T-helper 1 cell treated with Interleukin-12 subunit alpha and Interleukin-12 subunit beta and Interleukin-4 antibody, amounts not matched to agents 30 ng/mL and 1 ng/mL, for 36 hours (primary cell): ENCODE measurements around the gene CALU. TPM values are rescaled to one million over a fixed set of nuclear protein-coding genes. Genes with fewer than 3 reads are reported as not detected.

ENCODE experiments used
- intact Hi-C: fragments of 100-400 bp; cut with micrococcal nuclease; formaldehyde crosslinking; loops from one replicate; pipeline ENCODE4 v1.15.1; 2024
- total RNA-seq: library from RNA; stranded (reverse); gene quantifications from 2 replicates; pipeline ENCODE4 v1.2.3, GENCODE V29; 2022

CALU gene
- total RNA-seq, 1 donor from 2014 or later: 42.4 TPM

DNA sequence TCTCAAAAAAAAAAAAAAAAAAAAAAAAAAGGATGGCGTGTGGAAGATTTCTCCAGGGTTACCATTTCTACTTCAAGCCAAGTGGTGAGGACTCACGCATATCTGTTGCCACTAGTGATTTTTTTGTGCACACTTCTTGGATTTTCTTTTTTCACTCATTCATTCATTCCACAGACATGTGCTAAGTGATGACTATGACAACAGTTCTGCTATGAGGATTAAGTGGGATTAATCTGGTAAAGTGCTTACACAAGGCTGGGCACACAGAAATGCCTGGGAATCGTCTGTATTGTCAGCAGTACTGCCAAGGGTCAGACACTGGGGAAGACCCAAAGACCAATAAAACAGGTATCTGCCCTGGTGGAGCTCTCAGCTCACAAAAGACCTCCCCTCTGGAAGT is 42.7 kb downstream of the CALU start:
- intact Hi-C loops: no loop called here

DNA sequence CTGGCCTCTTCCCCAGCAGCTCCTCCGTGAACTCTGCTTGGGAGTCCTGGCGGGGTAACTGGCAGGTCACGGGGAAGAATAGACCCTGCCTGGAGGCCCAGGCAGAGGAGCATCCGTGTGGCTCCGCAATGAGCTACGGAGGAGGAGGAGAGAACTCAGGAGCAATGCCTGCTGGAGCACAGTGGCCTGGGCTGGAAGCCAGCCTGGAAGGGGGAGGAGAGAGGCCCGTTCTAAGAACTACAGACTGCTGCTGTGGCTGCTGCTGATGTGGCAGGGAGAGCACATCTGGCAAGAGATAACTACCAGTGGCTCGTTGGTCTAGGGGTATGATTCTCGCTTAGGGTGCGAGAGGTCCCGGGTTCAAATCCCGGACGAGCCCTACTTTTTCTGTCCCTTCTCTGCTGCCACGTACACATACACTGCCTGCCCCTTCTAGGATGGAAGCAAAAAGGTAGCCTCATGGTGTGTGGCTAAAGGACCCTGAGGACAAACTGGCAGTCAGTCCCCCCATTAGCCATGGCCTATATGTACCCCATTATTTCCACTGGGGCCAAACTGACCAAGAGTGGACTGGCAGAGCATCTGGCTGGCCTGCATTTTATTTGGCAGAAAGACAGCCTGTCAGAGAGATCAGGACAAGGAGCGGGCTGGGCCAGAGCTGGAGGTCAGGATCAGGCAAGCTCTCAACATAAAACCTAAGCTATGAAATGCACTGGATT is 44.1 kb downstream of the CALU start:
- intact Hi-C loops: no loop called here

DNA sequence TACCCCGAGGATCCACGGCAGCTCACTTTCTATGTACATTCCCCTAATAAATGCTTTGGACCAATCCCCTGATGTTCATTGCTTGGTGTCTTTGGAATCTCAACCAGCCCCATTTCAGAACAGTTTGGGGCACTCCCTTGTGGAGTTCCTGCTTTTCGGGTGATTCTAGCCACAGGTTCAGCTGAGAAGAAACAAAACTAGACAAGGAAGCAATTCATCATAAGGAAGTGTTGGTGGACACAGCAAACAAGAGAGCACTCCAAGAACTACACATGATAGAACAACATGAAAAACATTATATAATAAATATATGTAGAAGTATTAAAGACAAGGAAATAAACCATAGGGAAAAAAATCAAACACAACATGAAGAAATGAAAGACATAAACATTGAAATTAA is 46.6 kb downstream of the CALU start:
- intact Hi-C loops: no loop called here

DNA sequence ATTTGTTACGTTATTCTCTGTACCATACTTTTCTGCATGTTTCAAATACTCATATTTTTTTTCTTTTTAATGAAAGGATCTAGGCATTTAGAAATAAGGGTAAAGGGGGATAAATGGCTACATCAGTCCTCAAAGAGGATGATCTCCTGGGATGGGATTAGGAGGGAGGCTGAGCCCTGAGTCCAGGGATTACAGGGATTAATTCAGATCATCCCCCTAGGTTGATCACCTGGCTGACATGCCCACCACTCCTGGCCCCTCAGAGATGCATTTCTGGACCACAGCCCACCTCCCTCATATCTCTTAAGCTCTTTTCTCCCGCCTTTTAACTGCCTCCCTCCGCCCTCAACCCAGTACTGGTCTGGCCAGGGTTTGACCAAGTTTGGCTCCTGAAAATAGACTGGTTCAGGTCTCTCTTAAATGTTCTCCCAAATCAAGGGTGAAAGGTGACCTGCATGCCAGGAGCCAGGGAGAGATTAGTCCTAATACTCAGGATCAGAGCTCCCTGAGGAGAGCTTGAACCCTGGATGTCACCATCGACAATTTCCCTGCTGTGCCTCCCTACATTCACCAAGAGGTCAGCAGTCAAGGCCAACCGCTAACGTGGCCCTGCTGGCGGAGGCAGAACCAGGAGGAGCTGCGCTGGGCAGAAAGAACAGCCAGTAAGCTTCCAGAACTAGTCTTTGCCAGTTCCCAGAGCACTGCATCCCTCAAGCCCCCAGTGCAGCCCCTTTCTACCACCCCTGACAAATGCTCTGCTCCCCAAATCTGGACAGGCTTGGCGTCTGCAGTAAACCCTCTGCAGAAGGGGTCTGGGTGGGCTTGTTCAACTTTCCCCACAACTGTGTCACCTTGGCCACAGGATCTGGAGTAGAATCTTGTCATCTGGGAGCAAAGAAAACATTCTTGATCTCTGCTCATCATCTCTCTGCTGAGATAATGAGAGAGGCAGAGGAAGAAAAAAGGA is 49.6 kb downstream of the CALU start:
- intact Hi-C loops: no loop called here

DNA sequence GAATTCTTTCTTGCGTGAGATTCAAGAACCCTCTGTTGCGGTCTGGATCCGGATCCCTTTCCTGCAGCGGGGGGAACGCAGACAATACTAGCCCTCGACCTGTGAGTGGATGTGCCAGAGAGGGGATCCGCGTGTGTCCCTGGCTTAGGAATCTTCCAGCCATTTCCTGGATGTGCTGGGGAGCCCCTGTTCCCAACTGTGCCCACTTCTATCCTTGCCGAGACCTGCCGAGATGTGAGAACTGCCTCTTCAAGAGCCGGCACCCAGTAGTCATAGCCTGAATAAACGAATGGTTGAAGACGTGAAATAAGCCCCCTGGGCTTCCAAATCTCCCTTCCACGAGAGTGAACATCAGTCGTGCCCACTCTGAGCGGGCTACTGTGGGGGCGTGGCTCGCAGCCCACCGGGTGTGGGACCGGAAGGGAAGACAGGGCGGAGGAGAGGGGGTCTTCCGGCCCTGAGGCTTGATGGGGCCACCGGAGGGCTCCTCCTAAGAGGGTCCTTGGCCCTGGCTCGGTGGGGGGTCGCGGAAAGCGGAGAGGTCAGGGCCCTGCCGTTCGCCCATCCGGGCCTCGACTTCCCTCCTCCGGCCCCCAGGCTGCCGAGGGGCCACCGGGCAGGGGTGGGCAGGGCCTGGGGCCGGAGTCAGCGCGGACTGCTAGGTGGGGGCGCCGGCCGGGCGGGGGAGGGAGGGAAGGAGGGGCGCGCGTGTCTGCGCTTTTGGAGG is 51.3 kb downstream of the CALU start:
- intact Hi-C loops: loop anchor here (1.0 to 2.0 kb wide), 4 partner anchors 51 to 314 kb away; partner anchors contain the start of genes ATP6V1F, CALU and METTL2B

- intact Hi-C loops: loop anchor here (1.0 to 2.0 kb wide), 4 partner anchors 52 to 315 kb away; partner anchors contain the start of genes ATP6V1F, CALU and METTL2B
Measured at GRCh38 chr7:128791121-128791971, 52.2 kb downstream of the CALU start, which contains the start of gene CCDC136. CCDC136 (plus strand) TSS chr7:128791968; CDS start chr7:128792412, 444 bp downstream.

GRCh38 chr7:128791972-128792327 is 52.8 kb downstream of the CALU start:
- intact Hi-C loops: loop anchor here (1.0 to 2.0 kb wide), 4 partner anchors 53 to 315 kb away; partner anchors contain the start of genes ATP6V1F, CALU and METTL2B

- intact Hi-C loops: no loop called here
Measured at GRCh38 chr7:128792471-128793180, 53.5 kb downstream of the CALU start.

DNA sequence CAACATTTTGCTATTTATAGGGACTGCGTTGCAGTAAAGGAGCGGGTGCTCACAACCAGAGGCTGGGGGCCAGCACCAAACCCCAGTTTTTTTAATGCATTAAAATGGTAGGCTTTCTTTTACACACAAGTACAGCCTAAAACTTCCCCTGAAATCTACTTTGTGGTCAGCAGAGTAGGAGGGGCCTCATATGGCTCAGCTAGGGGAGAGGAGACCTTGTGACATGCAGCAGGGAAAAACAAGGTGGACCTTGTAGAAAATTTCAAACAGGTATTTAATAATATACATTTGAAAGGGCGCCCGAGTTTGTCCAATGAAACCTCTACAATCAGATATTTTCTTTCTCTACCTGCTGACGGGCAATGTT is 54.0 kb downstream of the CALU start:
- intact Hi-C loops: no loop called here

DNA sequence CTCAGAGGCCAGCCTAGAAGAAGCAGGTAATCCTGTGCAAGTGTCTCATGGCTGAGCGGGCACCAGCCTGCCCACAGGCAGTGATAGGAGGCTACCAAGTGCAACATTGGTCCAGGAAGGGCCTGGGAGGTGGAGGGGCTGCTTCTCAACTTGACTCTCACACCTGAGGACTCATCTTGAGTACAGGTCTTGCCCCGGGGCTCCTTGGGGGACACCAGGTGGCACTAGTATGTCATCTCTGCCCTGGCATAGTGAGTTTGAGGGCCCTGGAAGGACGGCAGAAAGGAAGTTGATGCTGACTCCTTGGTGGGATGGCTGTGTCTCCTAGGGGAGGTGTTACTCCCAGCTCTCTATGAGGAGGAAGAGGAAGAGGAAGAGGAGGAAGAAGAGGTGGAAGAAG is 54.9 kb downstream of the CALU start:
- intact Hi-C loops: loop anchor here (1.0 kb wide), 1 partner anchor 89 kb away; no protein-coding TSS in a partner anchor

DNA sequence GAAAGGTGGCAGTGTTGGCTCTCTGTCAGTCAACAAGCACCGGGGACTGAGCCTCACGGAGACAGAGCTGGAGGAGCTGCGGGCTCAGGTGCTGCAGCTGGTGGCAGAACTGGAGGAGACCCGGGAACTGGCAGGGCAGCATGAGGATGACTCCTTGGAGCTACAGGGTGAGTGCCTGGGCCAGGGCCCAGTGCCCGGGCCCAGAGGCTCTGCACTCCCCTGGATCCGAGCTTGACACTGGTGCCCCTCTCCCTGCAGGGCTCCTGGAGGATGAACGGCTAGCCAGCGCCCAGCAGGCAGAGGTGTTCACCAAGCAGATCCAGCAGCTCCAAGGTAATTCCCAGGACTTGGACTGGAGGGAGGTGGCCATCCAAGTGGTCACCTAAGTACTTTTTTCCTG is 55.3 kb downstream of the CALU start:
- intact Hi-C loops: loop anchor here (1.0 kb wide), 1 partner anchor 89 kb away; no protein-coding TSS in a partner anchor

DNA sequence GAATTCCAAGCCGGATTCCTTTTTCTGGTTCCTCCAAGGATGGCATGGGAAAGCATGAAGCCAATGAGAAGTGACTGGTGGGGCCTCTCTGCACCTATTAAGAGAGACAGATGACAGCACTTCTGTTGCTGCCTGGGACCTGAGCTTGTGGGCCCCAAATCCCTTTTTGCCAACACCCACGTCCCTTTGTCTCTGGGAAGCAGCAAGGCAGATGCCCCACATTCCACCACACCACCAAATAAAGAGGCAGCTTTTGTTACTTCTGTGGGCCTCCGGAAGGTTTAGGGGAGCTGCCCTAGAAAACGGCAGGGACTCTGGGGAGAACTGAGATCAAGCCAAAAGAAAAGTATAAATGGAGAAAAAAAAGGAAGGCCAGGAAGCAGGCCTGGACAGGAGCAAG is 56.0 kb downstream of the CALU start:
- intact Hi-C loops: no loop called here

DNA sequence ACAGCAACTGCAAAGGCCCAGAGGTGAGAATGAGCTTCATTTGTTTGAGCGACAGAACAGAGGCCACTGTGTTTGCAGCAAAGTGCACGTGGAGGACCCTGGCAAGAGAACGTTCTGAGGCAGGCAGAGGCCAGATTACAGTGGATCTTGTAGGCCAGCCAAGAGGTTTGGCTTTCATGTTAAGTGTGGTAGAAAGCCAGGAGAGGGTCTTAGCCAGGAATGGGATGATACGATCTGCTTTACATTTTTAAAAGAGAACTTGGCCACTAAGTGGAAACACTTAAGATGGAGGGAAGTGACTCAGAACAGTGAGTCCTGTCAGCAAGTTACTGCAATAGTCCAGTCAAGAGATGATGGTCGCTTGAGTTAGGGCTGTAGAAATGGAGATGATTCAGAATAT is 57.2 kb downstream of the CALU start:
- intact Hi-C loops: no loop called here

DNA sequence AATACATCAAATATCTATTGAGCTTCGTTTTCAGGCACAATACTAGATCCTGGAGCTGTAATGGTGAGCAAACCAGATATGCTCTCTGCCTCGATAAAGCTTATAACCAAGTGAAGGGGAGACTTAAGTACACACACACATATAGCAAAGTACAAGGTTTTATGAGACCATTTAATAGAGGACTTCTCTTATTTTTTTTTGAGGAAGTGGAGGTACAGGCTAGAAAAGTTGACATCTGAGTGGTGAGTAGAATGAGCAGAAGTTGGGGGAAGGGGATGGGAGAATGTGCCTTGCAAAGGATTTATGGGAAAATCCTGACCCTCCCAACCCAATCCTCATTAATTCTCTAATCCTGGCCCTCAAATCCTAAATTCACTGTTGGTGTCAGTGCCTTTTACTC is 60.3 kb downstream of the CALU start:
- intact Hi-C loops: no loop called here

- intact Hi-C loops: no loop called here
Measured at GRCh38 chr7:128800567-128800966, 61.4 kb downstream of the CALU start.

GRCh38 chr7:128801003-128801402 is 61.8 kb downstream of the CALU start:
- intact Hi-C loops: no loop called here

- intact Hi-C loops: no loop called here
Measured at GRCh38 chr7:128801667-128802418, 62.7 kb downstream of the CALU start.

DNA sequence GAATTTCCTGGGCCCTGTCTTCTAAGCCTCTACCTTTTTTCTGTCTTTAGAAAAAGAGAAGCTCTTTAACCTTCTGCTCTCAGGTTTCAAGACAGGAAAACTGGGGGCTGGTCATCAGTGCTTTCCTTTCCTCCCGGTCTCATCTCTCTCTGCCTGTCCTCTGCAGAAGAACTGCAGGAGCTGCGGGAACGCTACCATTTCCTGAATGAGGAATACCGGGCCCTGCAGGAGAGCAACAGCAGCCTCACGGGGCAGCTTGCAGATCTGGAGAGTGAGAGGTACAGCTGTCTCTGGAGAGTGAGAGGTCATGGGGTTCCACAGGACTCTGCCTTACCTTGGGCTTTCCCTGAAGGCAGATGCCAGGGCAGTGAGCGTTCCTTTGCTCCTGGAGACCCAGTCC is 65.3 kb downstream of the CALU start:
- intact Hi-C loops: no loop called here

DNA sequence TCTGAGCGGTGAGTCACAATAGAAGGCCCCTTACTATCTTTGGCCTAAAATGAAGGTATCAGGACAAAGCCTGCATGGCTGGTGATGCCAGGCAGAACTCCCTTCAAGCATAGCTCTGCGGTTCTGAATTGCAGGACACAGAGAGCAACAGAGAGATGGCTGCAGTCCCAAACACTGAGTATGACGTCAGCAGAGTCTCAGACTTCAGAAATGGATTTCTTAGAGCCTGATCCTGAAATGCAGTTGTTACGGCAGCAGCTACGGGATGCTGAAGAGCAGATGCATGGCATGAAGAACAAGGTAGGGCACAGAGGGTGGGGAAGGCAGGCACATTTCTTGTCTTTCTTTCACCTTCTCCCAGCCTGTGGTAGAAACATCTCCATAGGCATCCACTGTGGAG is 66.1 kb downstream of the CALU start:
- intact Hi-C loops: no loop called here
